Upper lobe of right lung (tissue), 1 donor: ENCODE measurements around the gene RASD1. TPM values are rescaled to one million over a fixed set of nuclear protein-coding genes. Genes with fewer than 3 reads are reported as not detected.

ENCODE experiments used
- ATAC-seq: fragments of 200-7000 bp; cut with Tn5 transposase; one replicate; pipeline ENCODE4 v1.9.1; 2020; ENCODE audit warnings: mild to moderate bottlenecking, moderate library complexity
- DNase-seq: peaks from one replicate; pipeline ENCODE4 v3.0.0-alpha.2; 2020
- H3K27ac ChIP-seq: fragments of 200-600 bp; one replicate; pipeline ENCODE4 v1.8.0; 2022
- H3K27me3 ChIP-seq: fragments of 200-600 bp; one replicate; pipeline ENCODE4 v1.8.0; 2022; ENCODE audit warnings: mild to moderate bottlenecking
- H3K36me3 ChIP-seq: fragments of 200-600 bp; one replicate; pipeline ENCODE4 v1.8.0; 2022
- H3K4me1 ChIP-seq: fragments of 200-600 bp; one replicate; pipeline ENCODE4 v1.8.0; 2022
- H3K4me3 ChIP-seq: fragments of 200-600 bp; one replicate; pipeline ENCODE4 v1.8.0; 2022; ENCODE audit warnings: mild to moderate bottlenecking
- H3K9me3 ChIP-seq: fragments of 200-600 bp; one replicate; pipeline ENCODE4 v1.8.0; 2022
- intact Hi-C: fragments of 100-400 bp; cut with DNase I; formaldehyde crosslinking; loops from one replicate; pipeline ENCODE4 v1.11.0; 2022
- total RNA-seq: library from RNA; stranded (reverse); fragmentation: NEBNext Ultra II Directional; extraction: Animal tissue kit (Norgen Biotek cat#: 25700); gene quantifications from one replicate; pipeline ENCODE4 v1.2.1, GENCODE V29; 2021
- TF ChIP-seq, protein P1 (sequence below): fragments of 200-600 bp; IDR thresholded peaks from one replicate; pipeline ENCODE4 v1.8.0; 2022; ENCODE audit warnings: antibody characterized with exemption
- donor health status: DM: no; HTN: yes; CAD: no; lungs with severe emphysema.

Gene RASD1
- total RNA-seq, 1 donor from 2014 or later = 39.2 TPM

- ATAC-seq (peak; percentile 64), DNase-seq (no peak)
- Histone ChIP-seq H3K36me3 (no peaks in the 10 kb centered on the region), H3K27me3 (no peaks in the 10 kb centered on the region), H3K27ac (peak overlapping the region; percentile 14), H3K4me3 (no peak overlapping the region), H3K4me1 (peaks cover 14% of the 10 kb centered on the region), H3K9me3 (no peaks in the 10 kb centered on the region)
- intact Hi-C loops = no loop called here
- TF ChIP-seq, protein P1, sequence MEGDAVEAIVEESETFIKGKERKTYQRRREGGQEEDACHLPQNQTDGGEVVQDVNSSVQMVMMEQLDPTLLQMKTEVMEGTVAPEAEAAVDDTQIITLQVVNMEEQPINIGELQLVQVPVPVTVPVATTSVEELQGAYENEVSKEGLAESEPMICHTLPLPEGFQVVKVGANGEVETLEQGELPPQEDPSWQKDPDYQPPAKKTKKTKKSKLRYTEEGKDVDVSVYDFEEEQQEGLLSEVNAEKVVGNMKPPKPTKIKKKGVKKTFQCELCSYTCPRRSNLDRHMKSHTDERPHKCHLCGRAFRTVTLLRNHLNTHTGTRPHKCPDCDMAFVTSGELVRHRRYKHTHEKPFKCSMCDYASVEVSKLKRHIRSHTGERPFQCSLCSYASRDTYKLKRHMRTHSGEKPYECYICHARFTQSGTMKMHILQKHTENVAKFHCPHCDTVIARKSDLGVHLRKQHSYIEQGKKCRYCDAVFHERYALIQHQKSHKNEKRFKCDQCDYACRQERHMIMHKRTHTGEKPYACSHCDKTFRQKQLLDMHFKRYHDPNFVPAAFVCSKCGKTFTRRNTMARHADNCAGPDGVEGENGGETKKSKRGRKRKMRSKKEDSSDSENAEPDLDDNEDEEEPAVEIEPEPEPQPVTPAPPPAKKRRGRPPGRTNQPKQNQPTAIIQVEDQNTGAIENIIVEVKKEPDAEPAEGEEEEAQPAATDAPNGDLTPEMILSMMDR = no peak
Measured at GRCh38 chr17:17445925-17446665, 50.1 kb downstream of the RASD1 start.

GRCh38 chr17:17445296-17445924, 50.8 kb downstream of the RASD1 start:
- no peak for ATAC-seq

More at GRCh38 chr17:17445296-17445924, 50.8 kb downstream of the RASD1 start:
- Histone ChIP-seq H3K27me3 (no peaks in the 10 kb centered on the region), H3K9me3 (no peaks in the 10 kb centered on the region), H3K4me1 (peaks cover 14% of the 10 kb centered on the region), H3K4me3 (no peak overlapping the region), H3K27ac (no peak overlapping the region), H3K36me3 (no peaks in the 10 kb centered on the region)
- DNase-seq = no peak
- TF ChIP-seq, protein P1 = no peak
- intact Hi-C loops = no loop called here

Other genes with a start within 250 kb of the RASD1 start
- 47.1 TPM for gene COPS3, start 215.1 kb downstream of the RASD1 start, total RNA-seq
- 1.9 TPM for gene NT5M, start 193.0 kb downstream of the RASD1 start, total RNA-seq
- 13.8 TPM for gene MED9, start 19.4 kb downstream of the RASD1 start, total RNA-seq
- gene PEMT, start 95.3 kb upstream of the RASD1 start, total RNA-seq = 29.6 TPM
- gene RAI1, start 185.1 kb upstream of the RASD1 start, total RNA-seq = 38.1 TPM